ENCODE results near the gene CTAG2. TPM values are rescaled to one million over a fixed set of nuclear protein-coding genes. Genes with fewer than 3 reads are reported as not detected.
"Not testable (repeated sequence)": the region's sequence is repeated elsewhere in the genome, so short reads cannot be mapped to it uniquely, and the experiment has no call there.

CTAG2 gene
- total RNA-seq, 4 donors from 2014 or later = not detected

GRCh38 chrX:154654372-154654771, 993 bp upstream of the CTAG2 start:
- TF ChIP-seq, protein P1, sequence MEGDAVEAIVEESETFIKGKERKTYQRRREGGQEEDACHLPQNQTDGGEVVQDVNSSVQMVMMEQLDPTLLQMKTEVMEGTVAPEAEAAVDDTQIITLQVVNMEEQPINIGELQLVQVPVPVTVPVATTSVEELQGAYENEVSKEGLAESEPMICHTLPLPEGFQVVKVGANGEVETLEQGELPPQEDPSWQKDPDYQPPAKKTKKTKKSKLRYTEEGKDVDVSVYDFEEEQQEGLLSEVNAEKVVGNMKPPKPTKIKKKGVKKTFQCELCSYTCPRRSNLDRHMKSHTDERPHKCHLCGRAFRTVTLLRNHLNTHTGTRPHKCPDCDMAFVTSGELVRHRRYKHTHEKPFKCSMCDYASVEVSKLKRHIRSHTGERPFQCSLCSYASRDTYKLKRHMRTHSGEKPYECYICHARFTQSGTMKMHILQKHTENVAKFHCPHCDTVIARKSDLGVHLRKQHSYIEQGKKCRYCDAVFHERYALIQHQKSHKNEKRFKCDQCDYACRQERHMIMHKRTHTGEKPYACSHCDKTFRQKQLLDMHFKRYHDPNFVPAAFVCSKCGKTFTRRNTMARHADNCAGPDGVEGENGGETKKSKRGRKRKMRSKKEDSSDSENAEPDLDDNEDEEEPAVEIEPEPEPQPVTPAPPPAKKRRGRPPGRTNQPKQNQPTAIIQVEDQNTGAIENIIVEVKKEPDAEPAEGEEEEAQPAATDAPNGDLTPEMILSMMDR (IDR thresholded peaks at IDR 0.05; ENCODE audit: low read depth) = no peak

GRCh38 chrX:154653048-154653401, 354 bp downstream of the CTAG2 start:
- TF ChIP-seq, protein P1 (IDR thresholded peaks at IDR 0.05; ENCODE audit: low read depth) = no peak

DNA sequence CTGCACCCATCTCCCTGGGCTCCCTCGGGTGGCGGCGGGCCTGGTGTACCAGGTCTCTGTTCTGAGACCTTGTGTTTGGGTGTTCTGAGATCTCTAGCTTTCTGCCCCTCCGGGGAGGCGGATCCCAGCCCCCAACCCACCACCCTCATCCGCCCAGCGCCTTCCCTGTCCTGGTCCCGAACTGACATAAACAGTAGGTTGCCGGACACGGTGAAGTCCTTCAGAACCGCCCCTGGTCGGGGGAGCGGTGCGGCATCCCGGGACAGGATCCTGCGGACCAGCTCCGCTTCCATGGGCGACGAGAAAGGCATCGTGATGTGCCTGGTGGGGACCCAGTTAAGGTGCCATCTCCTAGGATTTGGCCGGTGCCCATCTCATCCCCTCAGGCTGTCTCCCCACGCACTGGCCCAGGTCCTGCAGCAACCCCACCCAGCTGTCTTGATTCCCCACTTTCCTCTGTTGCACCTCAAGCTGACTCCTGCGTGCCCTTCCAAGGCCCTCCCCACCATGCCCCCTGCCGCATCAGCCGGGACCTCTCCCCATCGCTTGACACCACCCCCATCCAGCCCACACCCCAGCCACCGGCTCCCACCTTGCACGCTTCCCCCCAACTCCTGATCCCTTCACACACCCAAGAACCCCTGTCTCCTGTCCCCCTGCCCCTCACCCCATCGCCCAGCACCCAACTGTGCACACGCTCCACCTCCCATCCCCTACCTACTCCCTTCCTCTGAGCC, 900 bp downstream of the CTAG2 start:
- TF ChIP-seq, protein P1 (IDR thresholded peaks at IDR 0.05; ENCODE audit: low read depth) = no peak

GRCh38 chrX:154650221-154650510, 3.2 kb downstream of the CTAG2 start:
- TF ChIP-seq, protein P1 (IDR thresholded peaks at IDR 0.05; ENCODE audit: low read depth) = no peak

DNA sequence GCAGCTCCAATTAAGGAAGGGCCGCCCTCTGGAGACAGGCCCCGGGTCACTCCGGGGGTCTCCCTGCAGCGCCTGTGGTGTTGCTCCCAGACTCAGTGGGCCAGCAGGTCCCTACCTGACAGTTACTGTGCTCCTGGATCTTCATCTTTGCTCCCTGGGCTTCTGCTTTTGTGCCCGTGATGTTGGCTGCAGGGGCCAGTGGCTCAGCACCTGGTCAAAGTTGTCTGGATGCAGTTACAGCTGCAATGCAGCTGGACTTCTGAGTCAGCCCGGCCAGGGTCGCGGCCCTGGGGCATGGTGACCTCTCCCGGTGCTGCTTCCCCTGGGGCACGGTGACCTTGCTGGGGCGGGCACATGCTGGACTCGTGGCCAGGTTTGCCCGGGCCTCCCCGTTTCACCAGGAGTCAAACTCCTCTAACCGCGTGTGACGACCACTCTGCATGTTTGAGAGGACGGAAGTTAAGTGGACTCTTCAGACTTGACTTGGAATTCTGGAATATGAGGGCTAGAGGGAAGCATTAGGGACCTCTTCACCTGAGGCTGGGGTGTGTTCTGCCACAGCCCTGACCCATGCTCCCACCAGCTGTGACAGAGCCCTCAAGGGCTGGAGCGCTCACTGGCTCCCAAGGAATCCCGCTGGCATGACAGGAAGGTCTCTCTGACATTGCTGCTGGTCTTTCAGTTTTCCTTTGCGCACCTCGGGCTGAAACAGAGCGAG, 3.7 kb downstream of the CTAG2 start:
- TF ChIP-seq, protein P1 (IDR thresholded peaks at IDR 0.05; ENCODE audit: low read depth) = no peak

GRCh38 chrX:154648931-154649330, 4.4 kb downstream of the CTAG2 start:
- TF ChIP-seq, protein P1 (IDR thresholded peaks at IDR 0.05; ENCODE audit: low read depth) = no peak

- TF ChIP-seq, protein P1 (IDR thresholded peaks at IDR 0.05; ENCODE audit: low read depth) = not testable (repeated sequence)
Measured at GRCh38 chrX:154619182-154619581, 34.2 kb downstream of the CTAG2 start, which contains the start of gene CTAG1B. Gene CTAG1B (minus strand): TSS chrX:154619282. CDS start chrX:154619218, 64 bp downstream.

Data from subcutaneous adipose tissue (tissue), 4 donors.